GM13976 (cell line): ENCODE data around the gene MTX3.

ENCODE experiments used
- DNase-seq: peaks from one replicate; pipeline ENCODE4 v3.0.0; 2012; ENCODE audit warnings: low spot score
- CTCF ChIP-seq: IDR thresholded peaks from 2 replicates; pipeline ENCODE4 v1.5.1; 2012; ENCODE audit warnings: borderline replicate concordance, mild to moderate bottlenecking; ENCODE audit not compliant: insufficient read depth; ENCODE audit errors: extremely low read depth, missing control alignments, control extremely low read depth
- in situ Hi-C: fragments of 300-500 bp; cut with MboI; formaldehyde crosslinking; loops from one replicate; pipeline ENCODE4 v1.12.0; 2022; ENCODE audit warnings: low sequenced_read_pairs, mixed read lengths, inconsistent platforms; ENCODE audit not compliant: unreplicated experiment

Gene MTX3

GRCh38 chr5:79990598-79991507 is at the start of gene MTX3:
TSS of gene MTX3 (minus strand) at chr5:79991262. CDS start at chr5:79991238, 24 bp downstream.
- DNase-seq: peak; percentile 81
- in situ Hi-C loops: no loop called here
- no peak for TF ChIP-seq CTCF

GRCh38 chr5:80039650-80040049 is 48.6 kb upstream of the MTX3 start:
- TF ChIP-seq CTCF: no peak
- in situ Hi-C loops: no loop called here
- DNase-seq: no peak

GRCh38 chr5:80037366-80037765 is 46.3 kb upstream of the MTX3 start:
- in situ Hi-C loops: no loop called here
- no peak for TF ChIP-seq CTCF
- DNase-seq: no peak

- in situ Hi-C loops: no loop called here
- no peak for DNase-seq
- no peak for TF ChIP-seq CTCF
Observed at GRCh38 chr5:80036615-80037014, 45.6 kb upstream of the MTX3 start.

- no peak for TF ChIP-seq CTCF
- DNase-seq: no peak
- in situ Hi-C loops: no loop called here
Observed at GRCh38 chr5:80035839-80036238, 44.8 kb upstream of the MTX3 start.

- no peak for TF ChIP-seq CTCF
- in situ Hi-C loops: no loop called here
- DNase-seq: no peak
Observed at GRCh38 chr5:80034962-80035821, 44.1 kb upstream of the MTX3 start, which contains the start of gene THBS4. TSS of gene THBS4 (plus strand) at chr5:80035348. CDS start at chr5:80035538, 190 bp downstream.
